GM18519 (cell line): ENCODE measurements around the gene MTTP.
"Not testable (repeated sequence)": the region's sequence is repeated elsewhere in the genome, so short reads cannot be mapped to it uniquely, and the experiment has no call there.

ENCODE experiments used
- ATAC-seq: cut with Tn5 transposase; IDR thresholded peaks from one replicate; pipeline ENCODE4 v1.9.1; 2021; ENCODE audit warnings: mild to moderate bottlenecking, moderate library complexity; ENCODE audit not compliant: unreplicated experiment, low FRiP score

The MTTP gene

GRCh38 chr4:99574530-99575324 lies at the start of gene MTTP:
TSS of gene MTTP (plus strand) at chr4:99574824. CDS start at chr4:99574910, 86 bp downstream.
- peak; percentile 81 for ATAC-seq

- ATAC-seq, result no peak
Observed at GRCh38 chr4:99529228-99529627, 45.4 kb upstream of the MTTP start.

- ATAC-seq, result no peak
Observed at GRCh38 chr4:99529956-99530355, 44.7 kb upstream of the MTTP start.

- not testable (repeated sequence) for ATAC-seq
Observed at GRCh38 chr4:99534699-99535098, 39.9 kb upstream of the MTTP start.

- ATAC-seq, result no peak
Observed at GRCh38 chr4:99536271-99536670, 38.4 kb upstream of the MTTP start.

- ATAC-seq, result no peak
Observed at GRCh38 chr4:99536848-99537247, 37.8 kb upstream of the MTTP start.

GRCh38 chr4:99537674-99538073 lies 37.0 kb upstream of the MTTP start:
- ATAC-seq, result no peak

GRCh38 chr4:99540277-99540939 lies 34.2 kb upstream of the MTTP start:
- ATAC-seq, result no peak

- no peak for ATAC-seq
Observed at GRCh38 chr4:99552872-99553271, 21.8 kb upstream of the MTTP start.

- peak; percentile 91 for ATAC-seq
Observed at GRCh38 chr4:99563310-99564186, 11.1 kb upstream of the MTTP start, which contains the start of gene TRMT10A. TSS of gene TRMT10A (minus strand) at chr4:99564039. CDS start at chr4:99559338, 4,701 bp downstream.

- no peak for ATAC-seq
Observed at GRCh38 chr4:99564921-99565320, 9.7 kb upstream of the MTTP start.

- ATAC-seq, result no peak
Observed at GRCh38 chr4:99571883-99572282, 2.7 kb upstream of the MTTP start.

GRCh38 chr4:99572527-99573240 lies 1.9 kb upstream of the MTTP start:
- ATAC-seq, result no peak

GRCh38 chr4:99573735-99574368 lies 772 bp upstream of the MTTP start:
- ATAC-seq, result no peak

GRCh38 chr4:99578714-99579113 lies 4.1 kb downstream of the MTTP start:
- ATAC-seq, result no peak

- no peak for ATAC-seq
Observed at GRCh38 chr4:99585516-99585915, 10.9 kb downstream of the MTTP start.

- ATAC-seq, result no peak
Observed at GRCh38 chr4:99586322-99586721, 11.7 kb downstream of the MTTP start.

GRCh38 chr4:99586797-99587196 lies 12.2 kb downstream of the MTTP start:
- no peak for ATAC-seq

GRCh38 chr4:99587309-99587708 lies 12.7 kb downstream of the MTTP start:
- ATAC-seq, result no peak

- ATAC-seq, result no peak
Observed at GRCh38 chr4:99587803-99588202, 13.2 kb downstream of the MTTP start.
